Anterior cingulate cortex (tissue), 58 donors: ENCODE measurements around the gene NAALADL2.
"Not testable (repeated sequence)": the region's sequence is repeated elsewhere in the genome, so short reads cannot be mapped to it uniquely, and the experiment has no call there.

Experiments
- DNase-seq, 58 donors: peaks; one replicate each; lab custom pipeline; 2025; lab: John Stamatoyannopoulos, UW

The NAALADL2 gene

DNA sequence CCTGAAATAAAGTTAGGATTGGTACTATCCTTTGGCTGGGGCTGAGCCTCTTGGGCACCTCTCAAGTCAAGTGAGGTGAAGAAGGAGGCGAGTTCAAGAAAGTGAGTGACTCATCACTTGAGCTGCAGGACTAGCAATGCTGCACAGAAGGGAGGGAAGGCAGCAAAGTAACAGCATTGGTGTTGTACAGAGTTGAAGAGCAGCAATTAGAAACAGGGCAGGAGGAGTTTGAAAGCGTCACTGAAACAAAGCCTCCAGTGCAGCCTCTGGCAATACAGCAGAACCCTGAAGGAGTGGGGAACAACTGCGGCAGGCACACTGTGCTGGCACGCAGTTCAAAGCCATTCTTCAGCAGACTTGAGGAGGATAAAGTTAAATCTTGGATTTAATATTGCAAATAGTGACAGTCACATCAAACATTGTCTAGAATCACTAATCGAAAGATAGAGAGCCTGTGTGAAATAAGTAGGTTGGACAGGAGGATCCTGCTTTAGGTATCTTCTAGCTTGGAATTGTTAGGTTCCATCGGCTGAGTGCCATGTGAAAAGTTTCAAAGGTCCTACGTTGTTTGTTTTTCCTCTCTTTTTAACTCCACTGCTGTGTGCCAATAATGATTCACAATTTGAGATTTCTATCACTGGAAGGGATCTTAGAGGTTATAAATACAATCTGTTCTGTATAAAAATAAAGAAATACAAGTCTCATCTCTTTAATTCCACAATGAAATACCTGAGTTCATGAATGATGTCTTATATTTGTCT is 479.8 kb downstream of the NAALADL2 start:
- no peak for DNase-seq

DNA sequence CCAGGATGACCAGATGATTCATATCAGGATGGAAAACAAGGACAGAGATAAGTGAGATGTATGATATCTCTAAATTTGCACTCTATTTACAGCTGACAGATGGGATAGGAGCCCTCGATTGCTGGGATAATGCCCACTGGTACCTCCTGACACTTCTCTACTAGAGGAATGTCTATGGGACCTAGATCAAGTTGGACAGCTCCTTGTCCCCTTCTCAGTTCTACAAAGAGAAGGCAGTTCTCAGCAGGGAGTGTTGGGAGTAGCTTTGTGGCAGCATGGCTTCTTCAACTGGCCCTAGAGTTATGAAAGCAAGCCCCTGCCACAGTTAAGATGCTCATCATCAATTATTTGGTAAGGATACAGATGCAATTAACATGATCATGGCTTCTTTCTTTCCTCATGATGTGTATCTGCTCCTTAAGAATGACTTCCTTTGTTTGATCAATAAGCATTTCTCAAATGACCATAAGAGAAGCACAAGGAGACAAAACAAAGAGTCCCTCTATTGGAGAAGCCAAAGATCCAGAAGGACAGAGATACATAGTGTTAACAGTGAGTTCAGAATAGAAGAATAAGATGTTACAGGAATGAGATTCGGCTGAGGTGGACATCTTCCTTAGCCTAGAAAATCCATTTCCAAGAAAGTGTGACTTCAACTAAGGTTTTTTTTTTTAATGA is 481.3 kb downstream of the NAALADL2 start:
- DNase-seq, result no peak

DNA sequence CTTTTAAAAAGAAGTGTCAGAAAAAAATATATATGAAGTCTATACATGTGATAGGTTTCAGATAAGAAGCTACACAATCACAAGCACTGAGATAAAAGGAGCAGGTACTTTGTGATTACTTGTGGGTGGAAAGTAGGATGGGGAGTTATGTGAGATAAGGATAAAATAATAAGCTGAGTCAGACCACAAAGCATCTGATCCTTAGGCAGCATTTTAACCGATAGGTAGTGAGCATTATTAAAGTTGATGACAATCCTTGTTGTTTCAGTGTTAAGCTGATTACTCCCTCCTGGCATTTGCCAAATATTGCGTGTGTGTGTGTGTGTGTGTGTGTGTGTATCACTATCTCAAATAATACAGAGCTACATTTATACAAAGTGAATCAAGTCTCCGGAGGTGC is 483.1 kb downstream of the NAALADL2 start:
- DNase-seq, result no peak

DNA sequence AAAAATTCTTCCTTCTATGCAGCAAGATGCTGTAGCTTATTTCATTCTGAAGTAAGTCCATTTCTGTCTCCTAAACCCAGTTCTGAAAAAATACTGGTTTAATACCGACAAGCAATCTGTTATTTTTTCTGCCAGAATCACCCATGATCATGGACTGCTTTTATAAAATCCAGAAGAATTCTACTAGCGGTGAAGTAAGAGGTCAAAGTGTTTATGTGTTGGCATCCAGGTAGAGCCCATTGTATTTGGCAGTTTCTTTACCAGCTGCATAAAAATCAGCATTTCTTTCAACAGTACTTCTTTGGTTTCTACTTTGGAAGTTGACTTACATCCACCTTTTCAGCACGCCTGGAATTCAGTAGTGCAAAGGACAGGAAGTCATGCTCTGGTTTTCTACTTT is 484.8 kb downstream of the NAALADL2 start:
- DNase-seq, result no peak

DNA sequence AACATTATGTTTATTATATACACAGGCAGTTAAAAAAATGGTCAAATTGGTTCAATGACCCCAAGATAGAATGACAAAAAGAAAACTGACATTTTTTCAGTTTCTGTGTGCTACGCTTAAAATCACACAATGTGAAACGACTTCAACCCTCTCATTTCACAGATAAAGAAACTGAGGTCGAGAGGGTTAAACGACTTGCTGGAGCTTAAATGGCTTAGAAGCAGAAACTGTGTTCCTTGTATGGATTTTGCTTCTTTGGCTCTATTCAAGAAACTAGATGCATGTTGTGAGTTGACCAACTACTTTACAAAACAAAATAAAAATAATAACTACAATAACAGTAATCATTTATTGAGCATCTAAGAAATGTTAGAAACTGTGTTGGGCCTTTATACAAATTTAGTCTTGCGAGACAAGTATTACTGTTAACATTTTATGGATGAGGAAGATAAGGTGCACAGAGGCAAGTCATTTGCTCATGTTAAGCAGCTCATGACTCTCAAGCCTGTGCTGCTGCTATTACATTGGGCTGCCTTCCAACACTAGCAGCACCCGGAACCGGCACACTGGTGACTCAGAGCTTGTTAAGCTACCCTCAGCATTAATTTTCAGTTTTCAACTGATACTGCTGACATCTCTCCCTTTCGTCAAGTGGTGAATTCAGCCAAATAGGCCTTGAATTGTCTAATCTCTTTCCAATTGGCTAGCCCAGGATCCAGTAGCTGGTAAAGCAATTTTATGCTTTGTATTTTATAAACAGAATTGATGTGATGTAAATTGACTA is 487.6 kb downstream of the NAALADL2 start:
- DNase-seq, result peak in 30 of 58 donors; percentile 1 to 54 (median 4)

DNA sequence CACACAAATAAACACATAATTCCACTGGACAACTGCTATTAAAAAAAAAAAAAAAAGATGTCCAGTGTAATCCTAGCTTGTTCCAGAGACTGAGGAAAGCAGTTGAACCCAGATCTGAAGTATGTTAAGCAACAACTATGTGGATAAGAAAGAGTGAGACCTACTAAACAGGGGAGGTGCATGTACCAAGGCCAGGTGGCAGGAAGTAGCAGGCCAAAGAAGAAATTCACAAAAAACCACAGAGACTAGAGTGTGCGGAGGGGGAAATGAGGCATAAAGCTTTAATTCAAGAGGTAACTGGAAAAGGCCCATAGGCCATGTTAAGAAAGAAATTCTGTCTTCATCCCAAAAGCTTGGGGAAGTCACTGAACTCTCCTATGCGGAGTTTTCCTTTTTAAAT is 490.0 kb downstream of the NAALADL2 start:
- DNase-seq, result no peak

DNA sequence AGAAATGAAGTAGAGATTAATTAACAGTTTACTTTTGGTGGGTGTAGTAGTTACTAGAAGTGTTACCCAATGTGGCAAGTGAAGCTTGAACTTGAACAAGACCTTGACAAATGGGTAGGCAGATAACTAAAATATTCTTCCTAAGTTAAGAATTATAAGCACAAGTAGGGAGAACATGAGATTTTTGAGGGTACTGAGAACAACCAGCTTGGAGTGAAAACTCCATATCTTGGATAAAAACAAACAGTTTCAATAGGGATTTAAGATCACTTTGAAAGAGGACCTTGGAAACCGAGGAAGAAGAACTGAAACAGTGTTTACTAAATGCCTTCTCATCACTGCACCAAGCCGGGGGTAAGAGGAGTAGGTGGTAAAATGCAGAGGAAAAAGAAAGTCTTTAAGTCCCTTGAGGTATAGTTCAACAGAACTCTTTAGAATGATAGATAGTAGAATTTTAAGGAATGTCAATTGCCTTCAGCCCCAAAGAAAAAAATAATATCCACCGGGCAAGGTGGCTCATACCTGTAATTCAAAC is 496.7 kb downstream of the NAALADL2 start:
- no peak for DNase-seq

DNA sequence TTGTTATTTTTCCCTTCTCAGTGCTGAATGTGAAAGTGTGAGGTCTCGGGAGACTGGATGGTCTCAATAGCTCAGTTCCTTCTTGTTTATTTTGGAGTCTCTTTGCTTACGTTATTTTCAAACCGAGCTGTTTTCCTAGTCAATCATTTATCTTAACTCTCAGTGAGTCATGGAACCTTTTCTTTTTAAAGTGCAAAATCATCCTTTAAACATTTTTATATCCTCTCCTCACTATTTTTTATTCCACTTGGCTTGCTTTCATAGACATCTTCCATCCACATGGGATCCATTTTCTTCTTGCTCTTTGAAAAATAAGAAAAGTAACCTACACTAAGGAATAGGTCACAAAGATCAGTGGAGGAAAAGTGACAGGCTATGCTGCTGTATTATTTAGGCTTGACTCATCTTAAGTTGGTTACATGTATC is 497.8 kb downstream of the NAALADL2 start:
- no peak for DNase-seq

DNA sequence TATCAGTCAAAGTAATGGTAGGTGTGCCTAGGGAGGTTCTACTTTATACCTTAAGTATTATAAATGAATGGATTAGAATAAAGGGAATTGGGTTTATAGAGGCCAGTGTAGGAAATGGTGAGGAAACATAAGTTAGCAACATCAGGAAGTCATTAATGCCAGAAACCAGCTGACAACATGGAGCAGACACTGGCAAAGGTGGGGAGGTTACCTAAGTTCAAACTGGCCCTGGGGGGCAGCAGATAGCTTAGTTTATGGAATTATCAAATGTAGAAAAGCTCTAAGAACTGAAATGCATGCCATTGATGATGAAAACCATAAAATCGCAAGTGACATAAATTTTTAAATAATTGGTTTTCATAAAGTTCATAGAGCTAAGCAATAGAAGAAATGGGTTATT is 498.6 kb downstream of the NAALADL2 start:
- DNase-seq, result no peak

DNA sequence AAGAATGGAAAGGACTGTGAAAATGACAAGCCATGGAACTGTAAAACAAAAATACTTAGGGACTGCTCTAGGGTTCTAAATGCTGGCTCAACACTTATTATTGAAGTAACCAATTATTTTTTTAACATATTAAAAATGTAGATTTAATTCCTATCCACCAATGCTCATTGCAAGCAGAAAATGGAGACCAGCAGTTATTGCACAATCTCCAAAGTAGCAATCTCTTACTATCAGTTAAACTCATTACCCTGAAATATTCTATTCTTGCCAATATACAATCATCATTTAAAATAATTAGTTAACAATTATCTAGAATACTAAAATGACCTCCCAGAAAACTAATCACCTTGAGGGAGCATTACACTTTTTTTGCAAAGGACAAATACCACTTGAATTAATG is 499.8 kb downstream of the NAALADL2 start:
- no peak for DNase-seq

DNA sequence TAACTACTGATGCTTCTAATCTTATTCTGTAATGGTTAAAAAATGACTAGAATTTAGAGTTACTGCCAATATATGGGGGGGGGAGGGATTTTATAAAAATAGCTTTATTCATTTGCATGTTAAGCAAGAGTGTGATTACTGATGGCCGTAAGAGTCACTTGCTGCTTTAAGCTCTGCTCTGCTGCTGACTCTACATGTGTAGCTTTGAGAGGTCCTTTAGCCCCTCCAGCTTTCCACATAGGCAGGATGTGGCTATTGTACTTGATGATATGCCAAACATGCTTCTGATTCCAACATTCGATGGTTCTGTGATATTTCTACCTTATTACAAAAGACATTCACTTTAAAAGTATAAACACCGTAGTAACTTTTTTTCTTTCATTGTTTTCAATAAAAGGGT is 511.3 kb downstream of the NAALADL2 start:
- not testable (repeated sequence) for DNase-seq

DNA sequence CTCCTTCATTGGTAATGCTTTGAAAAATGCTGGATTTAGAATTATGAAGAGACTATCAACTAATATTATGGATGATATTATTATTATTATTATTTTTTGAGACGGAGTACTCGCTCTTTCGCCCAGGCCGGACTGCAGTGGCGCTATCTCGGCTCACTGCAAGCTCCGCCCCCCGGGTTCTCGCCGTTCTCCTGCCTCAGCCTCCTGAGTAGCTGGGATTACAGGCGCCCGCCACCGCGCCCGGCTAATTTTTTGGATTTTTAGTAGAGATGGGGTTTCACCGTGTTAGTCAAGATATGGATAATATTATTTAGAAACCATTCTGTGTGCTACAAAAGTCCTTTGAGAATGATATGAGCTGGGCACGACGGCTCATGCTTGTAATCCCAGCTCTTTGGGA is 512.1 kb downstream of the NAALADL2 start:
- DNase-seq, result not testable (repeated sequence)

DNA sequence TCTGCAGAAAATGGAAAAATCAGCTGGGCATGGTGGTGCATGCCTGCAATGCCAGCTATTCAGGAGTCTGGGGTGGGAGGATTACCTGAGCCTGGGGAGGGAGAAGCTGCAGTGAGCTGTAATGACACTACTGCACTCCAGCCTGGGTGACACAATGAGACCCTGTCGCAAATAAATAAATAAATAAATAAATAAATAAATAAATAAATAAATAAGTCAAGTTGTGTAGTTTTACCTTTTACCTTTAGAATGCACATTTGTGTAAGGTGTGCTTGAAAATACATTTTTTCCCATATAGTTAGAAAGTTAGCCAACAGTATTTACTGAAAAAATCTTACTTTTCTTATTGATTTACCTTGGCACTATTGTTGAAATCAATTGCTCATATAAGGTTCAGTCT is 515.6 kb downstream of the NAALADL2 start:
- DNase-seq, result no peak

DNA sequence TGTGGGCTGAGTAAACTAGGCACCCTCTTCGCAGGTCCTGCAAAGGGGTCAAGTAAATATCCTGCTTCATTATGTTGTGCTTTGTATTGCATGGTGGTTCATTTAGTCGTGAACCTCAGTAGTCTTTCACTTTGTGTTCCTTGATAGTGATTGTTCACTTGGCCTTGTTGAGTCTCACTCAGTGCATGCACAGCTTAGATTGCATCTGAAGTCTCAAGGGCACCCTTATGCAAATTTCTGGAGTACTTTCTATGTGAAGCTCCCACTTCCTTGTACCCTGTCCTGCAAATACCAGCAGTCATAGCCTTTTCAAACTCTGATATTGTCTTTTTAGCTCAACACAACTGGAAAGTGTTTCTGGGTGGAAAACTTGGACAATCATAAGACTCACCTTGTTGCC is 519.2 kb downstream of the NAALADL2 start:
- no peak for DNase-seq

DNA sequence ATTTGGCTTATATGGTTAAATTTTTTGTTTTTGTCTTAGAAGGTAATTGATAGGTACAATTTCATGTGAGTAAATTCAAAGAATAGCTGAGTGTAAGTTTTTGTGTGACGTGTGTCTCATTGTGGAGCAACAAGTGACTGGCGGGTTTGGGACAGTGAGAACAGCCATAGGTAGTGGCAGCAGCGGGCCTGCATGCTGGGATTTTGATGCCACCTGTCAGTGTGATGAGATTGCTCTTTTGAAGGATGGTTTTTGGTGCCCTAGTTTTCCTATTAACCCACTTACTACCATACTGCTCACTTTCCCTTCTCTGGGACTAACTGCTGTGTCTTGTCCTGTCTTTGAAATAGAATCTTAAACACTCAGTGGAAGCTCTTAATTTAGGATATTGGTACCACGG is 522.6 kb downstream of the NAALADL2 start:
- no peak for DNase-seq

DNA sequence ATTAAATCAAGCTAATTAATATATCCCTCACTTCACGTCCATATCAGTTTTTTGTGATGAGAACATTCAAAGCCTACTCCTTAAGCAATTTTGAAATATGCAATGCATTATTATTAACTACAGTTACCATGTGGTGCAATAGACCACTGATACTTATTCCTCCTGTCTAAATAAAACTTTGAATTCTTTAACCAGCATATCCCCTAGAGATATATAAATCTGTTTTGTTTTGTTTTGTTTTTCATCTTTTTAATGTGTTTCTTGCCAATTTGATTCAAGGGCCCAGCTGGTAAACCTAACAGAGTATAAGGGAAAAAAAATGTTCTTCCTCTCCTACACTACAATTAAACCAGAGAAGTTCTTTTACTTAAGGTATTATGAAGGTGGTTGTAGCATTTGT is 524.2 kb downstream of the NAALADL2 start:
- no peak for DNase-seq

DNA sequence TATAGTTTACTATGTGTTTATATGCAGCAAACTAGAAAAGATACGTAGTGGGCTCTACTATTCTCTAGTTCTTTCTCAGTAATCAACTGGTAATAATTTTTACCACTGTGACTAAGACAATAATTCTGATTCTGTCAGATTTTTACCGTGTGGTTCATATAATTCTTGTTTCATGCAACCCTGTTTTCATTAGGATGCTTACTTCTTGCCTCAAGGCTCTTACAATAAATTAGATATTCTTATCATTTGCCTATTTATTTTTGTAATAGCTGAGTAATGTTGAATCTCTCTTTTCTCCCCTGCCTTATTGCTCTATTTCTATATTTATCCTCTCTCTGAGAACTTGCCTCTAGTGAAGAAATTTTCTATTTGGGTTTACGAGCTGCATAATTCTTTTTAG is 524.7 kb downstream of the NAALADL2 start:
- DNase-seq, result no peak

DNA sequence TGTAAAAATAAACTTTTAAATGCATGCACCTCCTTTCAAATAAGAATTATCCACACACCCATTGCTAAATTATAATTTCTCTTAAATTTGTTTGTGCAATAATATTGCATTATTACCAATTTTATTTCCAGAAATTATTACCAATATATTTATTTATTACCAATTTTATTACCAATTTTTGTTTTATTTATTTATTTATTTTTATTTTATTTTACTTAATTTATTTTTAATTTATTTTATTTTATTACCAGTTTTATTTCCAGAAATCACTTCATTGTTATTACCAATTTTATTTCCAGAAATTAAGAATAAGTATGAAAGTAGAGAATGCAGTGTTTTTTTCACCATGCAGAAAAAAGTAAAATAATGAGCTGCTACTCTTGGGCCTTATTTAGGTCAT is 525.4 kb downstream of the NAALADL2 start:
- DNase-seq, result no peak

DNA sequence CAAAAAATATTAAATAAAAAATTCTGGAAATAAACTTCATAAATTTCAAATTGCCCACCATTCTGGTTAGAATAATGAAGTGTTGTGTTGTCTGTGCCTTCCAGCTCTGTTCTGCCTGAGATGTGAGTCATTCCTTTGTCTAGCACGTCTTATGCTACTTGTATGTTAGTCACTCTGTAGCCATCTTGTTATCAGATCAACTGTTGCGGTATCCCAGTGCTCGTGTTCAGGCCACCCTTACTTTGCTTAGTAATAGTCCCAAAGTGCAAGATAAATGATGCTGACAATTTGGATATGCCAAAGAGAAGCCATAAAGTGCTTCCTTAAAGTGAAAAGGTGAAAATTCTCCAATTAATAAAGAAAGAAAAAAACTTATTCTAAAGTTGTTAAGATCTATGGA is 527.5 kb downstream of the NAALADL2 start:
- DNase-seq, result no peak

DNA sequence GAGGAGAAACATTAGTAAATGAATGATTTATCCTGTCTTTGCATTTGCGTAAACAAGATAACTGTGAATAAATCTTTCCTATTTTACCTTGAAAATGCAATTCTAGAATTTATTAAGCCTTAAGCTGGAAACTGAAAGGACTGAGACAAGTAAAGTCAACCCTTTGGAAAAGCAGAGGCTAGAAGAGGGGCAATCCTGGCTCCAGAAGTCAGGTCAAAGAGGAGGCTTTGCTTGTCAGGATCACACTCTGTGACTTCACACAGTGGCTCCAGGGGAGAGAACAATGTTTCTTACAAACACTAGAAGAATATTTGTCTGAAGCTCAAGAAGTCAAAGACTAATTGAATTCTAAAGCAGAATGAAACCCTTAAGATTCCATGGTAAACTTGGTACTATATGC is 530.4 kb downstream of the NAALADL2 start:
- DNase-seq, result no peak

DNA sequence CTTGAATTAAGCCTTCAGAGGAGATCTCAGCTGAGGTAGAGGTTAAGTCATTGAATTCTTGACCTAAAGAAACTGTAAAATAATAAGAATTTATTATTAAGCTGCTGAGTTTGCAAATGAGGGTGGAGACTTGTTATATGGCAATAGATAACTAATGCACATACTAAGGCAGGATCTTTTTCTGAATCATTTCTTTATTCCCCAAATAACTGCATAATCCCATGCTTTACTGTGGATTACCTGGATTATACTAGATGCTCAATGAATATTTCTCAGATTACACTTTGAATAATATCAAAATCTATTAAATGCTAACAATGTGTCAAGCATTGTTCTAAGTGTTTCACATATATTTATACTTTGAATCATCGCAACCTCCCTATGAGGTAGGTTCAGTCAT is 532.5 kb downstream of the NAALADL2 start:
- DNase-seq, result no peak
